ENCODE measurements around the gene ZFAND6.
"Not testable (repeated sequence)": the region's sequence is repeated elsewhere in the genome, so short reads cannot be mapped to it uniquely, and the experiment has no call there.

Gene ZFAND6
- long read RNA-seq, donor 1, transcript ZFAND6-220 (6 exons, 891 nt) = major isoform, 27 of 186 reads
- long read RNA-seq, donor 1, transcript ZFAND6-213 (6 exons, 1,446 nt) = minor isoform, 13 of 186 reads
- long read RNA-seq, donor 1, transcript ZFAND6-203 (2 exons, 2,594 nt) = minor isoform, 11 of 186 reads
- long read RNA-seq, donor 1, transcript ZFAND6-208 (5 exons, 780 nt) = minor isoform, 5 of 186 reads
- long read RNA-seq, donor 1, partial matches to known transcripts = 124 of 186 reads
- long read RNA-seq, donor 1, other reads (novel, unspliced or antisense) = 0 of 186 reads
- long read RNA-seq, donor 2, transcript ZFAND6-220 (6 exons, 891 nt) = major isoform, 8 of 76 reads
- long read RNA-seq, donor 2, partial matches to known transcripts = 55 of 76 reads
- long read RNA-seq, donor 2, other reads (novel, unspliced or antisense) = 0 of 76 reads
- long read RNA-seq, donor 3, transcript ZFAND6-213 (6 exons, 1,446 nt) = major isoform, 5 of 55 reads
- long read RNA-seq, donor 3, partial matches to known transcripts = 39 of 55 reads
- long read RNA-seq, donor 3, other reads (novel, unspliced or antisense) = 0 of 55 reads
- long read RNA-seq, donor 4, transcript ZFAND6-220 (6 exons, 891 nt) = major isoform, 7 of 98 reads
- long read RNA-seq, donor 4, transcript ZFAND6-213 (6 exons, 1,446 nt) = minor isoform, 6 of 98 reads
- long read RNA-seq, donor 4, partial matches to known transcripts = 76 of 98 reads
- long read RNA-seq, donor 4, other reads (novel, unspliced or antisense) = 0 of 98 reads
- long read RNA-seq, donor 5, transcript ZFAND6-220 (6 exons, 891 nt) = major isoform, 23 of 43 reads
- long read RNA-seq, donor 5, transcript ZFAND6-213 (6 exons, 1,446 nt) = minor isoform, 7 of 43 reads
- long read RNA-seq, donor 5, partial matches to known transcripts = 5 of 43 reads
- long read RNA-seq, donor 5, other reads (novel, unspliced or antisense) = 0 of 43 reads
- long read RNA-seq, donor 6, transcript ZFAND6-213 (6 exons, 1,446 nt) = minor isoform, 7 of 49 reads
- long read RNA-seq, donor 6, transcript ZFAND6-220 (6 exons, 891 nt) = major isoform, 18 of 49 reads
- long read RNA-seq, donor 6, transcript ZFAND6-201 (7 exons, 1,814 nt) = minor isoform, 5 of 49 reads
- long read RNA-seq, donor 6, partial matches to known transcripts = 18 of 49 reads
- long read RNA-seq, donor 6, other reads (novel, unspliced or antisense) = 0 of 49 reads
- long read RNA-seq, donor 7 = 0 reads
- long read RNA-seq, donor 8, transcript ZFAND6-213 (6 exons, 1,446 nt) = minor isoform, 7 of 48 reads
- long read RNA-seq, donor 8, transcript ZFAND6-220 (6 exons, 891 nt) = major isoform, 21 of 48 reads
- long read RNA-seq, donor 8, partial matches to known transcripts = 11 of 48 reads
- long read RNA-seq, donor 8, other reads (novel, unspliced or antisense) = 0 of 48 reads

DNA sequence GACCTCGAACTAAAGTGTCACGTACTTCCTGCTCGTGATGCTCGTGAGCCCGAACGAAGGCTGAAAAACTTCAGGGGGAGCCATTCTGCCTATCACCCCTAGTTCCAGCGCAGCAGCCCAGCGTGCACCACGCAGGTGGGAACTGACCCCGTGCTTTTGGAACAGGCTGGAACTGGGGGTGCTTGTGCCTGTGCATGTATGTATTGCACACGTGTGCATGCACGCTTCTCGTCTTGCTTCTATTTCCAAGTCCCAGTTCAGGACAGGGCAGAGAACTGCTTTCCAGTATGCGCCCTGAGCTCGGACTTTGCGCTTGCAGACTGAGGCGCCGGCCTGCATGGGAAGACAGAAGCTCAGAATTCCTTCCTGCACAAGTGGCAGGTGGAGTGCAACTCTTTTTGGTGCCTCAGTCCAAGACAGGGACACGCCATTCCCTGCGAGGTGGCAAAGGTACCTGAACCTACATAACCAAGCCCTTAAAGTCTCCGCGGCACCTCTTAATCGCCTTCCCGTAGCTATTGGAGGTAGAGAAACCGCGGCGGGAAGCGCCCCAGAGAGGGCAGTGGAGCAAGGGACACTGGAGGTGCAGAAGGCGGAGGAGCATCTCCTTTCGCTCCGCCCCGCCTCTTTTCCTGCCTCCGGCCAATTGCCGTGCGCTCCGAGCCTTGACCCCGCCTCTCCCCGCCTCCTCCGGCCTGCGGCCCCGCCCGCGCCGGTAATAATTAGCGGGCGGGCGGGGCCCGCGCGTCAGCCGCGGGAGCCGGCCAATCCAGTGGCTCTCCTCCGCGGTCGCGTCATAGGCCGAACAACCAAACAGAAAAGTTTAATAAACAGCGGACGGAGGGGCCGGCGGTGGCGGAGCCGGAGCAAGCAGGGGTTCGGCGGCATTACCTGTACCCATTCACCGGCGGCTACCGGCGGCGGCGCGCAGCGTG, at the start of gene ZFAND6:
Gene ZFAND6, plus strand, starts transcription at position 826 of the 935 bp plus-strand sequence. CDS start 60,669 bp downstream, outside the sequence.
- peak; percentile 98 for DNase-seq

DNA sequence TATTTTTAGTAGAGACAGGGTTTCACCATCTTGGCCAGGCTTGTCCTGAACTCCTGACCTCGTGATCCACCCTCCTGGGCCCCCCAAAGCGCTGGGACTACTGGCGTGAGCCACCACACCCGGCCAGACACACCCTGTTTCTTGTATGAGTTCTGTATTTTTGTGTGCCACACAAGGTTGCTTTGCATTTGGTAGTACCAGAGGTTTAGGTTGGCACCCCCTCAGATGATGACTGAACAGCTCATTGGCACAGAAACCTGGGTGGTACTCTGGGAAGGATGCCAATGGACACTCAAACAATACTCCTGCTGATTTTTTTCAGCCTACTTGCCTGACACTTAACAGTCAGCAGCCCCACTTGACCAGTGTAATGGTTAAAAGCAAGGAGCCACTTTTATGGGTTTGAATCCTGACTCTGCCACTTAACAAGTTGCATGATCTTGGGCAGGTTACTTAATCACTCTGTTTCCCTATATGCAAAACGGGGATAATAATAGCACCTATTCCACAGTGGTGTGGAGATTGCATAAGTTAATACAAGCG, 49.3 kb upstream of the ZFAND6 start:
- no peak for DNase-seq

DNA sequence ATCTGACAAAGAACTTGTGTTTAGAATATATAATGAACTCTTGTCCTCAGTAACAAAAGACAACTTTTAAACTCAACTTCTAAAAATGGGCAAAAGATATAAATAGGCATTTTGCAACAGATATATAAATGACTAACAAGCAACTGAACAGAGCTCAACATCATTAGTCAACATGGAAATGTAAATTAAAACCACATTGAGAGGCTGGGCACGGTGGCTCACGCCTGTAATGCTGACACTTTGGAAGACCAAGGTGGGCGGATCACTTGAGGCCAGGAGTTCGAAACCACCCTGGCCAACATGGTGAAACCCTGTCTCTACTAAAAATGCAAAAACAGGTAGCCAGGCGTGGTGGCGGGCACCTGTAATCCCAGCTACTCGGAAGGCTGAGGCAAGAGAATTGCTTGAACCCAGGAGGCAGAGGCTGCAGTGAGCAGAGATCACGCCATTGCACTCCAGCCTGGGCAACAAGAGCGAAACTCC, 48.4 kb upstream of the ZFAND6 start:
- not testable (repeated sequence) for DNase-seq

DNA sequence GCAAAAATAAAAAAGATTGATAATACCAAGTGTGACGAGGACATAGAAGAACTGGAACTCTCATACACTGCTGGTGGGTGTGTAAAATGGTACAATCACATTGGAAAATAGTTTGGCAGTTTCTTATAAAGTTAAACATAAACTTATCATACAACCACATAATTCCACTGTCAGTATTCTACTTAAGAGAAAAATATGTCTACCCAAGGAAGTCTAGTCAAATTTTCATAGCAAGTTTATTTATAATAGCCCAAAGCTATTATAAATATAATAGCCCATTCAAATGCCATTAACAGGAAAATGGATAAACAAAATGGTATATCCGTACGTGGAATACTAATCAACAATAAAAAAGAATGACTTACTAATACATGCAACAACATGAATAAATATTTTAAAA, 47.9 kb upstream of the ZFAND6 start:
- no peak for DNase-seq

DNA sequence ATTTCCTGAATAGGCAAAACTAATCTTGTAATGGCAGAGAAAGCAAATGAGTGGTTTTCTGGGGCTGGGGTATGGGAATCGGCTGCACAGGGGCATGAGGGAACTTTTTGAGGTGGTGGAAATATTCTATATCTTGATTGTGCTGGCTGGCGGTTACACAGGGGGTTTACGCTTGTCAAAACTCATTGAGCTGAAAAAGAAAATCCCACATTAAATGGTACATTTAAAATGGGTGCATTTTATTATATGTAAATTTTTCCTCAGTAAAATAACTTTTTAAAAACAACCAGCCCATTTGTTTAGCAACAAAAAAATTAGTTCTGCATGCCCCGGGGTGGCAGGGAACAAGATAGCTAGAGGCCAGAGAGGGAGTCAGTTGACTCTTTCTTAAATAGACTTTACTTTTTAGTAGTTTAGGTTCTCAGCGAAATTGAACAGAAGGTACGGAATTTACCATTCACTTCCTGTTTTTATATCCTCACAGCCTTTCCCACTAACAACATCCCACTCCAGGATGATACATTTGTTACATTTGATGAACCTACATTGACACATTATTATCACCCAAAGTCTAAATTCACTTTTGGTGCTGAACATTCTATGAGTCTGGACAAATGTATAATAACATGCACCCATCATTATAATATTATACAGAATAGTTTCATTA, 47.3 kb upstream of the ZFAND6 start:
- DNase-seq = no peak

DNA sequence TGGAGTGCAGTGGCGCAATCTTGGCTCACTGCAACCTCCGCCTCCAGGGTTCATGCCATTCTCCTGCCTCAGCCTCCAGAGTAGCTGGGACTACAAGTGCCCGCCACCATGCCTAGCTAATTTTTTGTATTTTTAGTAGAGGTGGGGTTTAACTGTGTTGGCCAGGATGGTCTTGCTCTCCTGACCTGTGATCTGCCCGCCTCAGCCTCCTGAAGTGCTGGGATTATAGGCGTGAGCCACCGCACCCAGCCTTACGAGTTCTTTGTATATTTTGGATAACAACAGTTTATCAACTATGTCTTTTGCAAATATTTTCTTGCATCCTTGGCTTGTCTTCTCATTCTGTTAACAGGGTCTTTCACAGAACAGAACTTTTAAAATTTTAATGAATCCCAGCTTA, 45.3 kb upstream of the ZFAND6 start:
- not testable (repeated sequence) for DNase-seq

DNA sequence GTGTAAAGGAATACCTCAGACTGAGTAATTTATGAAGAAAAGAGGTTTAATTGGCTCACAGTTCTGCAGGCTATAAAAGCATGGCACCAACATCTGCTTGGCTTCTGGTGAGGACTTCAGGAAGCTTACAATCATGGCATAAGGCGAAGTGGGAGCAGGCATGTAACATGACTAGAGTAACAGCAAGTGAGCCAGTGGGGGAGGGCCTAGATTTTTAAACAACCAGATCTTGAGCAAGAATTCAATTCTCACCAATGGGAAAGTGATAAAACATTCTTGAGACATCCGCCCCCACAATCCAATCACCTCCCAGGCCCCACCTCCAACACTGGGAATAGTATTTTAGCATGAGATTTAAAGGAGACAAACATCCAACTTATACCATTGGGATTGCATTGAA, 44.3 kb upstream of the ZFAND6 start:
- no peak for DNase-seq

DNA sequence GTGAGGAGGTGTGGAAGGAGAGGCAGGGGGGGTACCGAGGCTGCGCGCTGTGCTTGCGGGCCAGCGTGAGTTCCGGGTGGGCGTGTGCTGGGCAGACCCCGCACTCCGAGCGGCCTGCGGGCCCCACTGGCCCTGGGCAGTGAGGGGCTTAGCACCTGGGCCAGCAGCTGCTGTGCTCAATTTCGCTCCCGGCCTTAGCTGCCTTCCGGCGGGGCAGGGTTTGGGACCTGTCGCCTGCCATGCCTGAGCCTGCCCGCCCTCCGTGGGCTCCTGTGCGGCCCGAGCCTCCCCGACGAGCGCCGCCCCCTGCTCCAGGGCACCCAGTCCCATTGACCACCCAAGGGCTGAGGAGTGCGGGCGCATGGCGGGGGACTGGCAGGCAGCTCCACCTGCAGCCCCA, 43.0 kb upstream of the ZFAND6 start:
- DNase-seq = not testable (repeated sequence)

DNA sequence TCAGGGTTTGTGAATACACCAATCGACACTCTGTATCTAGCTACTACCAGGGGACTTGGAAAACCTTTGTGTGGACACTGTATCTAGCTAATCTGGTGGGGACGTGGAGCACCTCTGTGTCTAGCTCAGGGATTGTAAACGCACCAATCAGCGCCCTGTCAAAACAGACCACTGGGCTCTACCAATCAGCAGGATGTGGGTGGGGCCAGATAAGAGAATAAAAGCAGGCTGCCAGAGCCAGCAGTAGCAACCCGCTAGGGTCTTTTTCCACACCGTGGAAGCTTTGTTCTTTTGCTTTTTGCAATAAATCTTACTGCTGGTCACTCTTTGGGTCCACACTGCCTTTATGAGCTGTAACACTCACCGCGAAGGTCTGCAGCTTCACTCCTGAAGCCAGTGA, 42.3 kb upstream of the ZFAND6 start:
- DNase-seq = not testable (repeated sequence)

DNA sequence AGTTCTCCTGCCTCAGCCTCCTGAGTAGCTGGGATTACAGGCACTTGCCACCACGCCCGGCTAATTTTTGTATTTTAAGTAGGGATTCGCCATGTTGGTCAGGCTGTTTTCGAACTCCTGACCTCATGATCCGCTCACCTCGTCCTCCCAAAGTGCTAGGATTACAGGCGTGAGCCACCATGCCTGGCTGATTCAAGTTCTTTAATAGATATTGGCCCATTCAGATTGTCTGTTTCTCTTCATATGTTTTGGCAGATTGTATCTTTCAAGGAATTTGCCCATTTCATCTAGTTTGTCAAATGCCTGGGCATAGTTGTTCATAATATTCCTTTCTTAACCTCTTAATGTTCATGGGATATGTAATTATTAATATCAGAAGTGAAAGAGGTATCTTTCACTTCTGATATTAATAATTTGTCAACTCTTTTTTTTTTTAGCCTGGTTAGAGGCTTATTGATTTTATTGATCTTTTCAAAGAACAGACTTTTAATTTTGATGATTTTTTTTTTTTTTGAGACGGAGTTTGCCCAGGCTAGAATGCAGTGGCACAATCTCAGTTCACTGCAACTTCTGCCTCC, 40.2 kb upstream of the ZFAND6 start:
- no peak for DNase-seq

DNA sequence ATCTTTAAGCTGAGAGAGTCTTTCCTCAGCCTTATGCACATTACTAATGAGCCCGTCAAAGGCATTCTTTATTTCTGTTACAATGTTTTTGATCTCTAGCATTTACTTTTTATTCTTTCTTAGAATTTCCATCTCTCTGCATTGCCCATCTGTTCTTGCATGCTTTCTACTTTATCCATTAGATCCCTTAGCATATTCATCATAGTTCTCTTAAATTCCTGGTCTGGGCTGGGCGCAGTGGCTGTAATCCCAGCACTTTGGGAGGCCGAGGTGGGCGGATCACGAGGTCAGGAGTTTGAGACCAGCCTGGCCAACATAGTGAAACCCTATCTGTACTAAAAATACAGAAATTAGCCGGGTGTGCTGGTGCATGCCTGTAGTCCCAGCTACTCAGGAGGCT, 39.3 kb upstream of the ZFAND6 start:
- not testable (repeated sequence) for DNase-seq

DNA sequence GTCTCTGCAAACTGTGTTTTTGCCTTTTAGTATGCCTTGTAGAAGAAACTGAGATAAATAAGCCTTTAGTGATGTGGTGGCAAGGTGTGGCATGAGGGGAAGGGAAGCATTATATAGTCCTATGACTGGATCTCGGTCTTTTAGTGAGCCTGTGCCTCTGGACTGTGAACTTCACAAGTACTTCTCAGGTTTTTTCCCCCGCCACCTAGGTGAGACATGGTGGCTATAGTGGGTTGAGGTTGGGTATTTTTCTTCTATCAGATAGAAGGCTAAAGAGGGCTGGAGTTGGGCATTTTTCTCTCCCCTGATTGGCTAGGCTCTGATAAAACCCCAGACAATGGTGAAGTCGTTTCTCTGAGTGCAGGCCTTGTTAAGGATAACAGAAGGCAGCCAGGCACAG, 38.7 kb upstream of the ZFAND6 start:
- DNase-seq = no peak

DNA sequence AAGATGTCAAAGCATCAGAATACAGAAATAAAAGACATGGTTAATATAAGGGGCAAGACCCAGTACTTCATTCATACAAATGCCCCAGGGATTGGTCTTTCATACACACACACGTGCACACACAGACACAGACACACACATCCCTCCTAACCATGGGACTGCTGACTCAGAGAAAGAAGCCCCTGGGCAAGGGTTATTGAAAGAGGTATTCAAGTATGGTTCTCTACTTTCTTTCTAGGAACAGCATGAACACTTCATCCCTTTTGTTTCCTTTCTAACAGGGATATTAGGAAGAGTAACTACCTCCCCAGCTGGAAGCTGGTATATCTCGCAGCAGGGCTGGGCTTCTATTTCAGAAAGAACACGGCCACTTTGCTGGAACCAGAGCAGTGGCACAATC, 33.2 kb upstream of the ZFAND6 start:
- DNase-seq = no peak

DNA sequence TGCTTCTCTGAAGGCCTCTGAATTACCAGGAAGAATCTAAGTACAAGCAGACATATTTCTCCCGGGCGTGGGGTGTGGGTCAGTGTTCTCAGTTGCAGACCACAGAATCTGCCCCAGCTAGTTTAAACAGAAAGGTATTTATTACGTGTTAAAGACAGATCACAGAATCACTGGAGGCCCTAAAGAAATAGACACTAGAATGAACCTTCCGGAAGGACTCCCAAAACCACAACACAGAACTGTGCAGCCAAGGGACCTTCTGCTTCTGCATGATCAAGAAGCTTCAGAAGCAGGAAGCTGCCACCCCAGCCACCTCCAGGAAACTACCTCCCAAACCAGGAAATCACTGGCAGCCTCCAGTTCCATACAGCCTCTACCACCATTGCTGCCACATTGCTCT, 32.7 kb upstream of the ZFAND6 start:
- DNase-seq = no peak

DNA sequence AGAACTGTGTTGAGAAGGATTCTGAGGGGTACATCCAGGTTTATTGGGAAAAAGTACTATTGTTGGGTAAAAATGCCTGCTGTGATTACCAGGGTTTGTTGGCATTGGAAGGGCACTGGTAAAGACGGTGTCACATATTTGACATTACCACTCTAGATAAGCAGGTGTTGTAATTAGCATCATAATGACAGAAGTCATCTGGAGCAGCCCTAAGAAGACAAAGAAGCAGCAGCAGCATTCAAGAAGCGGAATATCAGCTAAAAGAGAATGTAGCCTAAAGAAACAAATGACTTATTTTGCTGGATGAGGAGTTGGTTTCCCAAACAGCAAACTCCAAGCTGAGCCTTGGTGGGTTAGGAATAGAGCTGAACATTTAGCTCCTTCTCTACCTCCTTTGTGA, 30.5 kb upstream of the ZFAND6 start:
- DNase-seq = no peak

DNA sequence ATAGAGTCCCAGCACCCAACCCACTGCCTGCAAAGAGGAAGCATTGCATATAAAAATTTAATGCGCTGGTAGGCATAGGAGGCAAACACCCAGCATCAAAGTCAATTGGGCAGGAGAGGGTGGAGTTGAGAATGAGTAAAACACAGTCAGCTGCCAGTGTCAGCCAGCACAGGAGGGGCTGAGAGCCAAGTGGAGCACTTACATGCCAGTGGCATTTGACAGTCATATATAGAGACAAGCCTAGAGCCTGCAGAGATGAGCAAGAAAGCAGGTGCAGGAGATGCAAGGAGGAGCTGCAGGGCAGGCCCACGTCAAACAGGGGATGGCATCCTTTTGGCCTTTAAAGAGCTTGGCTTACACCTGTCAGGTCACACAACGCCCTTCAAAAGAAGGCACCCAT, 27.6 kb upstream of the ZFAND6 start:
- DNase-seq = no peak

DNA sequence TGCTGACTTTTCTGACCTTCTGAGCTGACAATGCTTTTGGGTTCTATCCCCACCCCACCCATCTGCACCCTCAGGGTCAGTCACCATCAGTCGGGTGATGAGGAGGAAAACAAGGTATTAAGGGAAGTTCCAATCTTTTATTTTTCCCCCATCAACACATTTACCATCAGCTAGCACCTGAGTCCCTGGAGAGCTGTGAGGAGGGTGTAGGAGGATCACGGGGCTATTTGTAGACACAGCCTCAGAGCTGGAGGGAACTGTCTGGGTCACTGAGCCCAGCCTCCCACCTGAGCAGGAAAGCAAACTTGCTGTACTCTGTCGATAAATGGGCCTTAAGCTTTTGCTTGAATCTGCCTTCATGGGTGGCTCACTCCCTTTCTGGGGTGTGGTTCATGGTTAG, 24.8 kb upstream of the ZFAND6 start:
- DNase-seq = peak; percentile 14

DNA sequence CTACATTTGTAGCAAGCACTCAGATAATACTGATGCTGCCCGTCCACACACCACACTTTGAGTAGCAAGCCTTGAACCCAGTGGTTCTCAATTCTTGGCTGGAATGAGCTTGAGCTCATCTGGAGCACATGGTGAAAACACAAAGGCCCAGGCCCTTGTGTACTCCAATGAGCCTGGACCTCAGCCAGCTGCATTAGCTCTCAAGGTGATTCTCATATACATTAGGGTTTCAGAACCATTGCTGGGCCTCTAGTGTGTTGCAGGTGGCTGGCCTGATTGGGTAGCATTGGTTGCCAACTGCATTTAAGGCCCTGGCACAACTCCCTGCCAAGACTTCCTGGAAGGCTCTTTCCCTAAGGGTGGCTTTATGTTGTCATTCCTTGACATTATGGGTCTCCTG, 23.4 kb upstream of the ZFAND6 start:
- DNase-seq = no peak

DNA sequence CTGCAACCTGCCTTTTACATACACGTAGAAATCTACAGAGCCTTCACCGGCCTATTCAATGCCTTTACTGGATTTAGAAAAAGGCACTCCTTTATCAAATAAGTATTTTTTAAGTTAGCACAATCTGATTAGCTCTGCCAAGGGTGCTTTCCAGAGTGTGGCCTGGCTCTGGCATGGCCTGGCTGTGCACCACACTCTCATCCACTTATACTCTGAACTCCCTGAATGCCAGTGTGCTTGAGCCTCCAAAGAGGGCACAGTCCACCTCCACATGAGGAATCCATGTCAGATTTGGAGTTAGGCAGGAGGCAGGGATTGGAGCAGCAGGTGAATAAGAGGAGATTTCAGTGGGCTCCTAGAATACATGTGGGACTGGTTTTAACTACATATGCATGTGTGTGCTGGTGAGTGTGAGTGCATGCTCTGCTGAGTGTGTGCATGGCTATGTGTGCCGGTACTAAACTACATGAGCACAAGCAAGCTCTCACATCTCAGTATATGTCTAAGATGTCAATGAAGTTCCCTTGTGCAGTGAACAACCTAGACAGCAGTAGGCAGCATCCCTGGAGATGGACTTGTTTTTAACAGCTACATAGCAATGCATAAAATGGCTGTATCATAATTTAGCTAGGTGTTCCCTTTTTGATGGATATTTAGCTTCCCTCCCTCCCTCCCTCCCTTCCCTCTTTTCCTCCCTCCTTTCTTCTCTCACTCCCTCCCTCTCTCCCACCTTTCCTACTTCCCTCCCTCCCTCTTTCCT, 17.8 kb upstream of the ZFAND6 start:
- no peak for DNase-seq

Measured in right kidney (tissue), 9 donors.